GM20000 (cell line): ENCODE measurements around the gene OR7G2.

Experiments
- DNase-seq: peaks from one replicate; pipeline ENCODE4 v3.0.0; 2012; ENCODE audit warnings: low spot score
- TF ChIP-seq, protein P1 (sequence below): IDR thresholded peaks from 2 replicates; pipeline ENCODE4 v1.5.1; 2012; ENCODE audit warnings: mild to moderate bottlenecking, control low read depth; ENCODE audit errors: extremely low read depth, missing control alignments

OR7G2 gene

DNA sequence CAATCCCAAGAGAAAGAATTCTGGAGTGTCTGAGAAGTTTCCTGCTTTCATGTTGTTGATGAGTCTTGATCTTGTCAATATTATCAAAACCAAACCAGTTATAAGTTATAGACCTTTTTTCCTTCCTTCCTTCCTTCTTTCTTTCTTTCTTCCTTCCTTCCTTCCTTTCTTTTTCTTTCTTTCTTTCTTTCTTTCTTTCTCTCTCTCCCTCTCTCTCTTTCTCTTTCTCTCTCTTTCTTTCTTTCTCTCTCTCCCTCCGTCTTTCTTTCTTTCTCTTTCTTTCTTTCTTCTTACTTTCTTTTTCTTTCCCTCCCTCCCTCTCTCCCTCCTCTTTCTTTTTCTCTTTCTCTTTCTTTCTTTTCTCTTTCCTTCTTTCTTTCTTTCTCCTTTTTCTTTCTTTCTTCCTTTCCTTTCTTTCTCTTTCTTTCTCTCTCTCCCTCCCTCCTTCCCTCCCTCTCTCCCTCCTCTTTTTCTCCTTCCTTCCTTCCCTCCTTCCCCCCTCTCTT lies 19.7 kb upstream of the OR7G2 start, which contains the start of gene OR7G3:
OR7G3 (minus strand) TSS at position 51 of the 506 bp plus-strand sequence; CDS start at position 51, 0 bp downstream.
- TF ChIP-seq, protein P1, sequence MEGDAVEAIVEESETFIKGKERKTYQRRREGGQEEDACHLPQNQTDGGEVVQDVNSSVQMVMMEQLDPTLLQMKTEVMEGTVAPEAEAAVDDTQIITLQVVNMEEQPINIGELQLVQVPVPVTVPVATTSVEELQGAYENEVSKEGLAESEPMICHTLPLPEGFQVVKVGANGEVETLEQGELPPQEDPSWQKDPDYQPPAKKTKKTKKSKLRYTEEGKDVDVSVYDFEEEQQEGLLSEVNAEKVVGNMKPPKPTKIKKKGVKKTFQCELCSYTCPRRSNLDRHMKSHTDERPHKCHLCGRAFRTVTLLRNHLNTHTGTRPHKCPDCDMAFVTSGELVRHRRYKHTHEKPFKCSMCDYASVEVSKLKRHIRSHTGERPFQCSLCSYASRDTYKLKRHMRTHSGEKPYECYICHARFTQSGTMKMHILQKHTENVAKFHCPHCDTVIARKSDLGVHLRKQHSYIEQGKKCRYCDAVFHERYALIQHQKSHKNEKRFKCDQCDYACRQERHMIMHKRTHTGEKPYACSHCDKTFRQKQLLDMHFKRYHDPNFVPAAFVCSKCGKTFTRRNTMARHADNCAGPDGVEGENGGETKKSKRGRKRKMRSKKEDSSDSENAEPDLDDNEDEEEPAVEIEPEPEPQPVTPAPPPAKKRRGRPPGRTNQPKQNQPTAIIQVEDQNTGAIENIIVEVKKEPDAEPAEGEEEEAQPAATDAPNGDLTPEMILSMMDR: no peak
- no peak for DNase-seq

DNA sequence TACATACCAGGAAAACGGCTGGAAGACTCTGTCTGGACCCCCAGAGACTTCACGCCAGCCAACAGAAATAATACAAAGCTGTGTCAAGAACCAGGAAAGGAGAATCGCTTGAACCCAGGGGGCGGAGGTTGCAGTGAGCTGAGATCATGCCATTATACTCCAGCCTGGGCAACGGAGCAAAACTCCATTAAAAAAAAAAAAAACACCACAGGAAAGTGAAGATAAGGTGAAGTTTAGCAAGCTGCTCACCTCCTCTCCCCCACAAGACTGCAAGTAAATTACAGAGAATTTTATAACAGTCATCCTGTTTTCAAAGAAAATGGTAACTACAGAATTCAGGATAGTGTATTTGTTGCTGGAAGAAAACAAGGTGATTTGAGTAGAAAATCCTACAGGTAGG lies 9.3 kb upstream of the OR7G2 start:
- TF ChIP-seq, protein P1: no peak
- no peak for DNase-seq

DNA sequence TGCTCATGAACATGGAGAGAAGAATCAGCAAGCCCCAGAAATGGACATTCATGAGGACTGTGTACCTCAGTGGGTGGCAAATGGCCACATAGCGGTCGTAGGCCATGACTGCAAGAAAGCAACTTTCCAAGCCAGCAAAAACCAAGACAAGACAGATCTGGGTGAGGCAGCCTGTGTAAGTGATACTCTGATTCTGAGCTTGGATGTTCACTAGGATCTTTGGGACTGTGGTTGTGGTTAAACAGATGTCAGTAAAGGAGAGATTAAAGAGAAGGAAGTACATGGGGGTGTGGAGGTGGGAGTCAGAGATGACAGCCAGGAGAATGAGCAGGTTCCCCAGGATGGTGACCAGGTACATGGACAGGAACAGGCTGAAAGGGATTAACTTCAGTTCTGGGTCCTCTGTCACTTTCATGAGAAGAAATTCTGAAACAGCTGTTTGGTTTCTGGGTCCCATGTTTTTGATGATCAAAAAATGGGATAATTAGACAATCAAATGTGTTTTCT lies 8.1 kb upstream of the OR7G2 start, which contains the start of gene OR7G1:
OR7G1 (minus strand) TSS at position 457 of the 507 bp plus-strand sequence; CDS start at position 457, 0 bp downstream.
- TF ChIP-seq, protein P1: no peak
- no peak for DNase-seq

DNA sequence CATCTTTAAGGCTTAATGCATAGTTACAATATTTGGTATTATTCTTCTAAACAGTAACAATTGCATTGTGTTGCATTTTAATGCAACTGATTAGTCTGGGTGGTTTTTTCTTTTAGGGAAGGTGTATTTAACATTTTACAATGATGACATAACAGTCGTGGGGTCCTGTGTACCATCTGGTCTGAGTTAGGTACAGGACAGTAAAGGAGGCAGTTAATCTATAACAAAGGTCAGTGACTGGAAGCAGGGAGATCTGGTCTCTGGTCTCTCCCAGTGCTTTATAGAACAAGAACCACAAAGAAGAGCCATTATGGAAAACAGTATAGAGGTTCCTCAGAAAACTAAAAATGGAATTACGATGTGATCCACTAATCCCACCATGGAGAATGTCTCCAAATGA lies 2.7 kb upstream of the OR7G2 start:
- TF ChIP-seq, protein P1: no peak

DNA sequence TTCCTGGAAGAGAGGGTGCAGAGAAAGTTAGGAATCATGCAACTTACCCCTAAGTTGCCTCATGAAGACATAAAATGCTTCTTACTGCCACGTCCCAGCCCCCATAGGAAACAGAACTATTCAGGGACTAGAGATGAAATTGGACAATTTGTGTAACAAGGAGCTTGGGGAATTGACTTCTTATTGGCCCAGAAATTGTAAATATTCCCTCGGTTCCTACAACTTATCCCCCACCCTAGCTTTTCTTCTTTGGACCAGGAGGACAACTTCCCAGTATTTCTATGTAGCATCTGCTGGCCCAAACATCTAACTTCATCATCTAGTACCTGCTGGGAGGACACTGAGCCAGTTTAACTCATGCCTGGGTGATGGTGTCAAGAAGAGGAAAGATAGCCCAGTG lies 20.5 kb downstream of the OR7G2 start, which contains the start of gene OR1M1:
OR1M1 (plus strand) TSS at position 301 of the 400 bp plus-strand sequence. CDS start 6,184 bp downstream, outside the sequence.
- no peak for DNase-seq
- TF ChIP-seq, protein P1: no peak

More for the DNA sequence above, 2.7 kb upstream of the OR7G2 start:
- no peak for DNase-seq

DNA sequence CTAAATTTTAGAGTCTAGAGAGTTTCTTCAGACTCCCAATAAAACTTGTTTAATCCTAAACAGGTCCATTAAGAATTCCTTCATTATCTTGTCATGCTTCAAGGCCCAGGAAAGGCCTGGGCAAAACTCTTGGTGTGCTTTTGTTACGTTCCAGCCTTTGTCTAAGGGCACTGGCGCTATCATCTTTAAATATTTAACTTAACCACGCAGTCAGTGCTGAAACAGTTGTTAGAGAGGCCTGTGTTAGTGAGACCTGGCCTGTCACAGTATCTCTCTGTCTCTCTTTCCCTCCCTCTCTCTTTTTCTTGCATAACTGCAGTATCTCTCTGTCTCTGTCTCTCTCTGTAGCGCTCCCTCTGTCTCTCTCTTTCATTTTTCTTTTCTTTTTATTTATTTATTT lies 28.6 kb downstream of the OR7G2 start:
- TF ChIP-seq, protein P1: no peak
- no peak for DNase-seq

DNA sequence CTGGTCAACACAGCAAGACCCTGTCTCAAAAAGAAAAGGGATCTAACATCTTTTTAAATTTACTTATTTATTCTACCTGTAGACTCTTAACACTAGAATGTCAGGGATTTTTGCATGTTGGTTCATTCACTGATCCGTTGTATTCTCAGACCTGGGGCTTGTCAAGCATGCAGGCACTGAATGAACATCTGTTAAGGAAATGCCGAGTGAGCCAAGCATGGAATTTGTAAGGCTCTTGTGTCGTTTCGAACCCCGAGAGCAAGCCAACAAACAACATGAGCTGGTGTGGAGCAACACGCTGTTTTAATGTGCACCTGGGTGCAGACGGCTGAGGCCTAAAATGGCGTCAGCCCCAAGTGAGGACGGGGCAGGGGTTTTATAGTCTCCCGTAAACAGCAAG lies 30.4 kb downstream of the OR7G2 start:
- DNase-seq: no peak
- TF ChIP-seq, protein P1: no peak
